Measurements from ENCODE around the gene BAG3.

DNA sequence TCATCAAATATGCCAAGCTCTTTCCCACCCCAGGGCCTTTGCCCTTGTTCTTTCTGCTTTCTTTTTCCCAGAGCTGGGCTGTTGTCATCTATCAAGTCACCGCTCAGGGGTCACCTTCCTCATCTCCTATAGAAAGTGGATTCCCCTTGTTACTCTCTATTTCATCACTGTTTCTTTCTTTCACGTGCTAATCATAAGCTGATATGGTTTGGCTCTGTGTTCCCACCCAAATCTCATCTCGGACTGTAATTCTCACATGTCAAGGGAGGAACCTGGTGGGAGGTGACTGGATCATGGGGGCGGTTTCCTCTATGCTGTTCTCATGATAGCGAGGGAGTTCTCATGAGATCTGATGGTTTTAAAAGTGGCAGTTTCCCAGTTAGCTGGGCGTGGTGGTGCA, 37.4 kb upstream of the BAG3 start:
- TF ChIP-seq, protein P1, sequence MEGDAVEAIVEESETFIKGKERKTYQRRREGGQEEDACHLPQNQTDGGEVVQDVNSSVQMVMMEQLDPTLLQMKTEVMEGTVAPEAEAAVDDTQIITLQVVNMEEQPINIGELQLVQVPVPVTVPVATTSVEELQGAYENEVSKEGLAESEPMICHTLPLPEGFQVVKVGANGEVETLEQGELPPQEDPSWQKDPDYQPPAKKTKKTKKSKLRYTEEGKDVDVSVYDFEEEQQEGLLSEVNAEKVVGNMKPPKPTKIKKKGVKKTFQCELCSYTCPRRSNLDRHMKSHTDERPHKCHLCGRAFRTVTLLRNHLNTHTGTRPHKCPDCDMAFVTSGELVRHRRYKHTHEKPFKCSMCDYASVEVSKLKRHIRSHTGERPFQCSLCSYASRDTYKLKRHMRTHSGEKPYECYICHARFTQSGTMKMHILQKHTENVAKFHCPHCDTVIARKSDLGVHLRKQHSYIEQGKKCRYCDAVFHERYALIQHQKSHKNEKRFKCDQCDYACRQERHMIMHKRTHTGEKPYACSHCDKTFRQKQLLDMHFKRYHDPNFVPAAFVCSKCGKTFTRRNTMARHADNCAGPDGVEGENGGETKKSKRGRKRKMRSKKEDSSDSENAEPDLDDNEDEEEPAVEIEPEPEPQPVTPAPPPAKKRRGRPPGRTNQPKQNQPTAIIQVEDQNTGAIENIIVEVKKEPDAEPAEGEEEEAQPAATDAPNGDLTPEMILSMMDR (conservative IDR thresholded peaks at IDR 0.05; ENCODE audit: low read depth, low read length): no peak
- no peak for TF ChIP-seq EZH2 (IDR thresholded peaks at IDR 0.05; ENCODE audit: borderline replicate concordance, low read depth, low read length, poor library complexity, severe bottlenecking)
